Esophagus squamous epithelium (tissue), 5 donors: ENCODE data around the gene ADARB2. TPM values are rescaled to one million over a fixed set of nuclear protein-coding genes. Genes with fewer than 3 reads are reported as not detected.
"Not testable (repeated sequence)": the region's sequence is repeated elsewhere in the genome, so short reads cannot be mapped to it uniquely, and the experiment has no call there.

ENCODE experiments used
- DNase-seq: peaks from one replicate; lab custom pipeline; 2025; lab: John Stamatoyannopoulos, UW
- H3K27ac ChIP-seq, 4 donors: fragments of 200-600 bp; sonication (generic); one replicate each; pipeline ENCODE4 v1.5.1; 2016 to 2019; ENCODE audit warnings: mild to moderate bottlenecking in 1 of 4
- H3K27me3 ChIP-seq, 4 donors: fragments of 200-600 bp; sonication (generic); 1 replicate in 3 of 4; 2 replicates in 1 of 4; pipeline versions ENCODE4 v1.5.1 to v1.6.0; 2017 to 2021; ENCODE audit warnings: antibody characterized with exemption in 1 of 4
- H3K36me3 ChIP-seq, 3 donors: fragments of 200-600 bp; sonication (generic); one replicate each; pipeline ENCODE4 v1.5.1; 2016 to 2019
- H3K4me1 ChIP-seq, 3 donors: fragments of 200-600 bp; sonication (generic); one replicate each; pipeline ENCODE4 v1.5.1; 2017 to 2019
- H3K4me3 ChIP-seq, 4 donors: fragments of 200-600 bp; sonication (generic); 1 replicate in 3 of 4; 2 replicates in 1 of 4; pipeline ENCODE4 v1.5.1; 2016 to 2019; ENCODE audit warnings: mild to moderate bottlenecking in 2 of 4, moderate library complexity in 1 of 4
- H3K9me3 ChIP-seq, 3 donors: fragments of 200-600 bp; sonication (generic); one replicate each; pipeline ENCODE4 v1.5.1; 2016 to 2019
- POLR2A ChIP-seq, 4 donors: fragments of 450-650 bp; IDR thresholded peaks; one replicate each; pipeline ENCODE4 v1.6.1; 2017; ENCODE audit warnings: antibody characterized with exemption in 4 of 4, mild to moderate bottlenecking in 4 of 4, moderate library complexity in 3 of 4
- WGBS, 2 donors: methylation state at CpG; one replicate each; pipeline ENCODE4 v1.1.5; 2018; 5-methylcytosine and 5-hydroxymethylcytosine counted together
- intact Hi-C: fragments of 100-400 bp; cut with DNase I; formaldehyde crosslinking; loops from one replicate; pipeline ENCODE4 v1.15.0; 2022
- total RNA-seq, 4 donors: library from RNA; depleted of rRNA; stranded (reverse); fragments of >200 nt; gene quantifications; one replicate each; pipeline ENCODE4 v1.1.0, GENCODE V29; 2016
- TF ChIP-seq, protein P1 (sequence below), 6 experiments: fragments of 450-650 bp in 4 of 6; fragments of 200-600 bp in 2 of 6; sonication (generic) in 2 of 6; IDR thresholded peaks; one replicate each; pipeline ENCODE4 v1.5.1; 2016 to 2019; ENCODE audit warnings: antibody characterized with exemption in 6 of 6, mild to moderate bottlenecking in 4 of 6, moderate library complexity in 4 of 6
- donor health status: DM: yes; HTN: yes; CAD: no.

Gene ADARB2
- total RNA-seq, 4 donors from 2014 or later, result 0.21 to 3.5 (median 1.5) TPM

DNA sequence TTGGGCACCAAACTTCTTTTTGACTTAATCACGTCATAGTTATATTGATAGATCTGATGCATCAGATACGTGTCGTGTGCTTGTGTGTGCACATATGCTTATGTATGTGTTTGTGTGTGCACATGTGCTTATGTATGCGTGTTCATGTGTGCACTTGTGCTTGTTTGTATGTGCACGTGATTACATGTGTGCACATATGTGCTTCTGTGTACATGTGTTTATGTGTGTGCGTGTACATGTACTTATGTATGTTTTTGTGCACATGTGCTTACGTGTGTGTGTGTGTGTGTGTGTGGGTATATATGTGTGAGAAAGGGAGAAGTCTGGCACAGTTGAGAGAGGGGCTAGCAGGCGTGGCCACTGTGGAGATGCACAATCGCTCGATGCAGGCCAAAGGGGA is 507.8 kb downstream of the ADARB2 start:
- no peak overlapping the region for H3K27ac ChIP-seq
- DNase-seq, result no peak
- peaks cover 0 to 7% (median 0%) of the 10 kb centered on the region in 4 donors for H3K27me3 ChIP-seq
- H3K4me1 ChIP-seq, result no peaks in the 10 kb centered on the region
- no peak for TF ChIP-seq POLR2A (IDR thresholded peaks at IDR 0.05)
- TF ChIP-seq, protein P1, sequence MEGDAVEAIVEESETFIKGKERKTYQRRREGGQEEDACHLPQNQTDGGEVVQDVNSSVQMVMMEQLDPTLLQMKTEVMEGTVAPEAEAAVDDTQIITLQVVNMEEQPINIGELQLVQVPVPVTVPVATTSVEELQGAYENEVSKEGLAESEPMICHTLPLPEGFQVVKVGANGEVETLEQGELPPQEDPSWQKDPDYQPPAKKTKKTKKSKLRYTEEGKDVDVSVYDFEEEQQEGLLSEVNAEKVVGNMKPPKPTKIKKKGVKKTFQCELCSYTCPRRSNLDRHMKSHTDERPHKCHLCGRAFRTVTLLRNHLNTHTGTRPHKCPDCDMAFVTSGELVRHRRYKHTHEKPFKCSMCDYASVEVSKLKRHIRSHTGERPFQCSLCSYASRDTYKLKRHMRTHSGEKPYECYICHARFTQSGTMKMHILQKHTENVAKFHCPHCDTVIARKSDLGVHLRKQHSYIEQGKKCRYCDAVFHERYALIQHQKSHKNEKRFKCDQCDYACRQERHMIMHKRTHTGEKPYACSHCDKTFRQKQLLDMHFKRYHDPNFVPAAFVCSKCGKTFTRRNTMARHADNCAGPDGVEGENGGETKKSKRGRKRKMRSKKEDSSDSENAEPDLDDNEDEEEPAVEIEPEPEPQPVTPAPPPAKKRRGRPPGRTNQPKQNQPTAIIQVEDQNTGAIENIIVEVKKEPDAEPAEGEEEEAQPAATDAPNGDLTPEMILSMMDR (IDR thresholded peaks at IDR 0.05), result no peak
- intact Hi-C loops, result no loop called here
- 89 to 94% methylated on average over 10 of the region's 10 CpGs for WGBS, 2 donors
- no peaks in the 10 kb centered on the region for H3K9me3 ChIP-seq
- H3K36me3 ChIP-seq, result no peaks in the 10 kb centered on the region
- no peak overlapping the region for H3K4me3 ChIP-seq

DNA sequence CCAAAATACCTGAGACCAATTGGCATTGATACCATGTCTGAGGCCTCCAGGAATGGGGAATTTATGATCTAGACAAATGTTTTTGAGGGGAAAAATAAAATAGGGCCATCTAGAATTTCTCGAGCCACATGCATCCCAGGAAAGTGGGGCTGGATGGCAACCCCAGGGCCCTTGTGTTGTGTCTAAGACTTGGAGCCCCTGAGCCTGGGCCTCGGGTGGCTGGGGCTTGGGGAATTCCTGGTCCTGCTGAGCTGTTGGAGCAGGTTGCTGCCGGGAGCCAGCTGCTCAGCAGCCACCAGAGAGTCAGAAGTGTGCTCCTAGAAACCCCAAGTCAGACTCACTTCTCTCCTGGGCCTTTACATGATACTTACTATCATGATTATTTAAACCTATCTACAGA is 508.2 kb downstream of the ADARB2 start:
- 48 to 73% methylated on average over 2 to 3 of the region's 3 CpGs for WGBS, 2 donors
- no peaks in the 10 kb centered on the region for H3K4me1 ChIP-seq
- no peak for TF ChIP-seq POLR2A (IDR thresholded peaks at IDR 0.05)
- TF ChIP-seq, protein P1 (IDR thresholded peaks at IDR 0.05), result no peak

DNA sequence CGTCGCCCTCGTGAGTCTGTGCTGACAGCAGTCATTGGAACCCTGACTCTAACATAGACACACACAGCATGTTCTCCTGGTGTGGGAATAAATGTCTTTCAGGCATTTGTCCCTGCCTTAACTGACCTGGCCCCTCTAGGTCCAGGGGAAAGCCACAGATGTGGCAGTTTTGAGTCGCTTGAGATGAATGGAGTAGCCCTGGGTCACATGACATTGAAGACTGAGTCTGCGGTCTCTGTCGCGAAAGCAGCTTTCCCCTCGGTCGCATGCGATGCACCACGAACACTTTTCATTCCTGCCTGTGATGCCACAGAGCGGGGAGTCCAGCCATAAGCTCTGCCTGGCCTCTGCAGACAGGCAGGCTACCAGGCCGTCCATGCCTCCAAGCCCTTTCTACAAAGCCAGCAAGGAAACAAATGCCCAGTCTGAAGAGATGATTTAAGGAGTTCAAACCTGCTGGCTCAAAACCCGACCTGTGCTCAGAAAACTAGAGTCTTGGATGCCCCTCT is 508.8 kb downstream of the ADARB2 start:
- peaks cover 0 to 7% (median 0%) of the 10 kb centered on the region in 4 donors for H3K27me3 ChIP-seq
- H3K36me3 ChIP-seq, result no peaks in the 10 kb centered on the region
- TF ChIP-seq, protein P1 (IDR thresholded peaks at IDR 0.05), result no peak
- no peak for TF ChIP-seq POLR2A (IDR thresholded peaks at IDR 0.05)
- 91 to 94% methylated on average over 7 to 12 of the region's 14 CpGs for WGBS, 2 donors
- H3K4me1 ChIP-seq, result no peaks in the 10 kb centered on the region
- H3K27ac ChIP-seq, result no peak overlapping the region
- H3K4me3 ChIP-seq, result no peak overlapping the region
- intact Hi-C loops, result no loop called here
- no peaks in the 10 kb centered on the region for H3K9me3 ChIP-seq
- DNase-seq, result no peak

More for the DNA sequence above, 508.2 kb downstream of the ADARB2 start:
- no peaks in the 10 kb centered on the region for H3K36me3 ChIP-seq
- peaks cover 0 to 7% (median 0%) of the 10 kb centered on the region in 4 donors for H3K27me3 ChIP-seq
- DNase-seq, result no peak
- H3K27ac ChIP-seq, result no peak overlapping the region
- no peaks in the 10 kb centered on the region for H3K9me3 ChIP-seq
- H3K4me3 ChIP-seq, result no peak overlapping the region
- intact Hi-C loops, result no loop called here

DNA sequence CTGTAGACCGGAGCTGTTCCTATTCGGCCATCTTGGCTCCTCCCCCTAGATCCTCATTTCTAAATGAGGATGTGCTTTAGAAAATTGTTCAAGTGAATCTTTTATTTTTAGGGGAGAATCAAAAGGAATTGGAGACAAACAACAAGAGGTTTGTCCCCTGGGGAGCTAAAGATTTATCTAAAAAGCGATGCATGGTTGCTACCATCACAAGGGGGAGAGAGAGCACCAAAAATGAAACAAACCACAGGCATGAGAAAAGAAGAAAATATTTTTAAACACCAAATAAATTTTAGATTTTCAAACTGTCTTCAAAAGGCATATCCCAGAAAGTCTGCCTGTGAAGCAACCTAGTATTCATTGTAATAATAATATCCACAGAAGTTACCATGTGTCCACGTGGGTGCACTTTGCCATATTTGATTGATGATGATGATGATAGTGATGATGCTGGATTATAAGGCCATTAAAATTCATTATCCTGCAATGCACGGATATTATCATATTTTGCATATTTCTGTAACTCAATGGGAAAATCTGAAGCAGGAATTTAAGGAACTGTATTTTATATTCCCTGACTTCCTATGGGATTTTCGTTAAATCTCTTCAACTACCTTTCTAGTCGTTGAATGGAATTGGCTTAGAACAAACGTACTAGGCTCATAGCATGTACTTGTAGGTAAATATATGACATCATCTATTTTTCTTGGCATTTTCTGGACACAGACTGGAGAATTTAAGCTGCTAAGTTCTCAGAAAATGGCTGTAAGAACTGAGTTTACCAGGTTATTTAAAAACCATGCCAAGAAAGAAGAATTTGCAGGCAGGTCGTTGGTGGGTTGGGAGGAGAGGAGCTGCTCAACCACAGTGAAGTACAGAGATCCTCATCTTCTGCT is 509.6 kb downstream of the ADARB2 start:
- TF ChIP-seq, protein P1 (IDR thresholded peaks at IDR 0.05), result peak in 1 of 6 experiments; percentile 11
- TF ChIP-seq POLR2A (IDR thresholded peaks at IDR 0.05), result no peak
- no peak for DNase-seq
- 43 to 48% methylated on average over 7 to 9 of the region's 9 CpGs for WGBS, 2 donors
- Histone ChIP-seq H3K9me3 (no peaks in the 10 kb centered on the region), H3K4me3 (no peak overlapping the region), H3K36me3 (no peaks in the 10 kb centered on the region), H3K27me3 (peaks cover 0 to 7% (median 0%) of the 10 kb centered on the region in 4 donors), H3K4me1 (no peaks in the 10 kb centered on the region), H3K27ac (no peak overlapping the region)
- intact Hi-C loops, result no loop called here

DNA sequence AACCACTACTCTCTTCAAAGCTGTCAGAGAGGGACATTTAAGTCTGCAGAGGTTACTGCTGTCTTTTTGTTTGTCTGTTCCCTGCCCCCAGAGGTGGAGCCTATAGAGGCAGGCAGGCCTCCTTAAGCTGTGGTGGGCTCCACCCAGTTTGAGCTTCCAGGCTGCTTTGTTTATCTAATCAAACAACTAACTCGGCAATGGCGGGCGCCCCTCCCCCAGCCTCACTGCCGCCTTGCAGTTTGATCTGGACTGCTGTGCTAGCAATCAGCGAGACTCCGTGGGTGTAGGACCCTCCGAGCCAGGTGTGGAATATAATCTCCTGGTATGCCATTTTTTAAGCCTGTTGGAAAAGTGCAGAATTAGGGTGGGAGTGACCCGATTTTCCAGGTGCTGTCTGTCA is 510.4 kb downstream of the ADARB2 start:
- H3K4me1 ChIP-seq, H3K27ac ChIP-seq, intact Hi-C loops, H3K4me3 ChIP-seq, H3K9me3 ChIP-seq, H3K27me3 ChIP-seq, H3K36me3 ChIP-seq, DNase-seq: not testable (repeated sequence)
- WGBS, 2 donors, result 47 to 50% methylated on average over 2 to 5 of the region's 8 CpGs

DNA sequence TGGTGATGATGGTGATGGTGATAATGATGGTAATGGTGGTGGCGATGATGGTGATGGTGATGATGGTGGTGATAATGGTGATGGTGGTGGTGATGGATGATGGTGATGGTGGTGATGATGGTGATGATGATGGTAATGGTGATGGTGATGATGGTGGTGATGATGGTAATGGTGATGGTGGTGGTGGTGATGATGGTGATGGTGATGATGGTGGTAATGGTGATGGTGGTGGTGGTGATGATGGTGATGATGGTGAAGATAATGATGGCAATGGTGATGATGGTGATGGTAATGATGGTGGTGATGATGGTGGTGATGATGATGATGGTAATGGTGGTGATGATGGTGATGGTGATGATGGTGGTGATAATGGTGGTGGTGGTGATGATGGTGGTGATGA is 517.5 kb downstream of the ADARB2 start:
- DNase-seq, intact Hi-C loops, H3K4me1 ChIP-seq, H3K4me3 ChIP-seq, H3K9me3 ChIP-seq, H3K27me3 ChIP-seq, H3K36me3 ChIP-seq, H3K27ac ChIP-seq: not testable (repeated sequence)
- 0% methylated on average over 1 of the region's 1 CpG for WGBS, 2 donors
